Measurements from ENCODE around the gene IRGC.

Gene IRGC

GRCh38 chr19:43690890-43691289 lies 25.0 kb upstream of the IRGC start:
- Histone ChIP-seq H3K4me1 (ENCODE audit: insufficient read depth, low read length, severe bottlenecking) (no peaks in the 10 kb centered on the region), H3K9me3 (ENCODE audit: low read length) (peaks cover 6% of the 10 kb centered on the region; the same call in 1 of the 2 replicates), H3K79me2 (ENCODE audit: insufficient read depth, low read length) (no peaks in the 10 kb centered on the region), H3K27me3 (ENCODE audit: insufficient read depth, low read length) (peaks cover 6% of the 10 kb centered on the region; the same call in 1 of the 2 replicates), H3K27ac (ENCODE audit: low read depth, low read length, poor library complexity, severe bottlenecking) (no peak overlapping the region), H3F3A (ENCODE audit: insufficient read depth, low read length) (no peaks in the 10 kb centered on the region), H3K4me3 (ENCODE audit: low read depth, low read length, poor library complexity, severe bottlenecking) (no peak overlapping the region), H4K20me1 (ENCODE audit: insufficient read depth, low read length) (no peaks in the 10 kb centered on the region), H3K9me2 (ENCODE audit: low read depth, low read length) (no peaks in the 10 kb centered on the region), H3K9ac (ENCODE audit: low read length) (no peak overlapping the region), H3K4me2 (ENCODE audit: low read length) (no peak overlapping the region), H2AFZ (ENCODE audit: low read length) (no peak overlapping the region), H3K36me3 (ENCODE audit: insufficient read depth, low read length) (no peaks in the 10 kb centered on the region)
- TF ChIP-seq CTCF (IDR thresholded peaks at IDR 0.05; ENCODE audit: low read length) (no peak), EZH2 (IDR thresholded peaks at IDR 0.05; ENCODE audit: borderline replicate concordance, low read length) (no peak)

- Histone ChIP-seq H3K9me2 (ENCODE audit: low read depth, low read length) (no peaks in the 10 kb centered on the region), H3K4me2 (ENCODE audit: low read length) (no peak overlapping the region), H3K27ac (ENCODE audit: low read depth, low read length, poor library complexity, severe bottlenecking) (no peak overlapping the region)
These were observed 24.1 kb upstream of the IRGC start for GRCh38 chr19:43691755-43692154.

GRCh38 chr19:43692385-43692784 lies 23.5 kb upstream of the IRGC start:
- no peak overlapping the region for H3K9ac ChIP-seq (ENCODE audit: low read length)
- no peaks in the 10 kb centered on the region for H3K4me1 ChIP-seq (ENCODE audit: insufficient read depth, low read length, severe bottlenecking)
- peaks cover 10% of the 10 kb centered on the region; the same call in 1 of the 2 replicates for H3K27me3 ChIP-seq (ENCODE audit: insufficient read depth, low read length)

More at GRCh38 chr19:43691755-43692154, 24.1 kb upstream of the IRGC start:
- H3F3A ChIP-seq (ENCODE audit: insufficient read depth, low read length), result no peaks in the 10 kb centered on the region
- no peak overlapping the region for H3K9ac ChIP-seq (ENCODE audit: low read length)
- no peak overlapping the region for H3K4me3 ChIP-seq (ENCODE audit: low read depth, low read length, poor library complexity, severe bottlenecking)
- peaks cover 10% of the 10 kb centered on the region; the same call in 1 of the 2 replicates for H3K27me3 ChIP-seq (ENCODE audit: insufficient read depth, low read length)
- no peaks in the 10 kb centered on the region for H4K20me1 ChIP-seq (ENCODE audit: insufficient read depth, low read length)
- peaks cover 6% of the 10 kb centered on the region; the same call in 1 of the 2 replicates for H3K9me3 ChIP-seq (ENCODE audit: low read length)
- no peaks in the 10 kb centered on the region for H3K4me1 ChIP-seq (ENCODE audit: insufficient read depth, low read length, severe bottlenecking)
- H3K36me3 ChIP-seq (ENCODE audit: insufficient read depth, low read length), result no peaks in the 10 kb centered on the region; the same call in 1 of the 2 replicates
- no peak overlapping the region for H2AFZ ChIP-seq (ENCODE audit: low read length)
- TF ChIP-seq EZH2 (IDR thresholded peaks at IDR 0.05; ENCODE audit: borderline replicate concordance, low read length) (no peak), CTCF (IDR thresholded peaks at IDR 0.05; ENCODE audit: low read length) (no peak)
- H3K79me2 ChIP-seq (ENCODE audit: insufficient read depth, low read length), result no peaks in the 10 kb centered on the region

More at GRCh38 chr19:43692385-43692784, 23.5 kb upstream of the IRGC start:
- Histone ChIP-seq H3K9me2 (ENCODE audit: low read depth, low read length) (no peaks in the 10 kb centered on the region), H3K36me3 (ENCODE audit: insufficient read depth, low read length) (no peaks in the 10 kb centered on the region; the same call in 1 of the 2 replicates), H3K9me3 (ENCODE audit: low read length) (peaks cover 6% of the 10 kb centered on the region; the same call in 1 of the 2 replicates), H3K79me2 (ENCODE audit: insufficient read depth, low read length) (no peaks in the 10 kb centered on the region), H3K27ac (ENCODE audit: low read depth, low read length, poor library complexity, severe bottlenecking) (no peak overlapping the region), H3K4me3 (ENCODE audit: low read depth, low read length, poor library complexity, severe bottlenecking) (no peak overlapping the region), H4K20me1 (ENCODE audit: insufficient read depth, low read length) (no peaks in the 10 kb centered on the region), H3K4me2 (ENCODE audit: low read length) (no peak overlapping the region), H2AFZ (ENCODE audit: low read length) (no peak overlapping the region), H3F3A (ENCODE audit: insufficient read depth, low read length) (no peaks in the 10 kb centered on the region)
- TF ChIP-seq CTCF (IDR thresholded peaks at IDR 0.05; ENCODE audit: low read length), result no peak
- TF ChIP-seq EZH2 (IDR thresholded peaks at IDR 0.05; ENCODE audit: borderline replicate concordance, low read length), result no peak

All from OCI-LY1 (cell line).